ENCODE measurements around the gene PLPPR1. TPM values are rescaled to one million over a fixed set of nuclear protein-coding genes. Genes with fewer than 3 reads are reported as not detected.

PLPPR1 gene
- total RNA-seq, 1 donor from 2014 or later = 12.2 TPM

DNA sequence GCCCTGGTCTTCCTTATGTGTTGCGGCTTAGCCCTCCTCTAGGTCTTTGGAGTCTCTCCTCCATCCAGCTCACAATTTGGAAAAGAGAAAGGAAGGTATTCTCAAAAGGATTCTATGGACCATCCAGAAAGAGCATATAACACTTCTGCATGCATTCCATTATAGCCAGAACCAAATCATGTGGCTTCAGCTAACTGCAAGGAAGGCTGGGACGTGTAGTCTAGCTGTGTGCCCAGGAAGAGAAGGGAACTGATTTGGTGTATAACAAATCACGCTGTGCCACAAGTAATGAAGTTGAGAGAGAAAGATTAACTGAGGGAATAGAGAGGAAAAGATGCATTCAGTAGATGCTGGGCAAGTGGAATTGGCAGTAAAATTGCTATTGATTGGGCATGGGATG, 43.7 kb downstream of the PLPPR1 start:
- Mint-ChIP-seq H3K4me1 (ENCODE audit: low read depth) (no peaks in the 10 kb centered on the region), H3K4me3 (ENCODE audit: low read depth) (no peak overlapping the region), H3K27me3 (no peaks in the 10 kb centered on the region), H3K9me3 (ENCODE audit: low read depth) (no peaks in the 10 kb centered on the region), H3K36me3 (ENCODE audit: insufficient read depth) (no peaks in the 10 kb centered on the region), H3K27ac (no peak overlapping the region)
- no peak for TF ChIP-seq CTCF (IDR thresholded peaks at IDR 0.05; ENCODE audit: unreplicated experiment)
- DNase-seq (ENCODE audit: low spot score, unreplicated experiment) = no peak

- no peak for TF ChIP-seq CTCF (IDR thresholded peaks at IDR 0.05; ENCODE audit: unreplicated experiment)
- H3K4me1 Mint-ChIP-seq (ENCODE audit: low read depth) = no peaks in the 10 kb centered on the region
- no peak overlapping the region for H3K27ac Mint-ChIP-seq
- H3K36me3 Mint-ChIP-seq (ENCODE audit: insufficient read depth) = no peaks in the 10 kb centered on the region
- no peaks in the 10 kb centered on the region for H3K9me3 Mint-ChIP-seq (ENCODE audit: low read depth)
- no peak overlapping the region for H3K4me3 Mint-ChIP-seq (ENCODE audit: low read depth)
- DNase-seq (ENCODE audit: low spot score, unreplicated experiment) = no peak
- no peaks in the 10 kb centered on the region for H3K27me3 Mint-ChIP-seq
Observed at GRCh38 chr9:101073122-101073521, 44.6 kb downstream of the PLPPR1 start.

GRCh38 chr9:101081641-101082040, 53.1 kb downstream of the PLPPR1 start:
- Mint-ChIP-seq H3K4me3 (ENCODE audit: low read depth) (no peak overlapping the region), H3K36me3 (ENCODE audit: insufficient read depth) (no peaks in the 10 kb centered on the region), H3K27ac (no peak overlapping the region), H3K9me3 (ENCODE audit: low read depth) (no peaks in the 10 kb centered on the region), H3K4me1 (ENCODE audit: low read depth) (no peaks in the 10 kb centered on the region), H3K27me3 (no peaks in the 10 kb centered on the region)
- DNase-seq (ENCODE audit: low spot score, unreplicated experiment) = no peak
- TF ChIP-seq CTCF (IDR thresholded peaks at IDR 0.05; ENCODE audit: unreplicated experiment) = no peak

DNA sequence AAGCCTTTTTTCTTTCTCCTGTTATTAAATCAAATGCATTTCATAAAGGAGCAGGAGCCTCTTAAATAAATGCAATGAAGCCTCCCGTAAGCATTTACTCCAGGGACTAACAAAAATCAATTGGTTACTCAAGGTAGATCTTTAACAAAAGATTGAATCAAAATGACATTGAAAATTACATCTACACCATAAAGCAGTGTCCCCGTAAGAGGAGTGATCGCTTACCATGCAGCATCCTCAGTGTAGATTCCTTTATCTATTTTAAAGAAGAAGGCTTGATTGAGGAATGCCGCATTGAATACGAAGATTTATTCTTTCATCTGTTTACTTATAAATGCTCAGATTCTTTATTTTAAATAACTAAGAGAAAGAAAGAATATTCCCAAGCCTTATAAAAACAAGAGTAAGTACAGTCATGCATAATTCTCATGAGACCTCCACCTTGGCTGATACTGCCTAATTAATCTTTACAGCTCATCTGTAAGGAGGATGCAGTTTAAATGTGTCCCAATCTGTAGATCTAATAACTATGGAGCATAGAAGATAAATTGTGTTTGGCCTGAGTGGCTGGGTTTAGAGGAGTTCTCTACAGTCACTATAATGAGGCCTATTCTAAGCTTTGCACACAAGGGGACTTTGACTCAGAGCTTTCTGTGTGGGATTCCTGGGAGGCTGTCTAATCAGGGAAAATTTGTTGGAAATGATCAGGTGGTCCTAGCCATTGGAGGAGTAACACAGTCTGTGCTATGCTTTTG, 55.1 kb downstream of the PLPPR1 start:
- no peak overlapping the region for H3K27ac Mint-ChIP-seq
- no peak for TF ChIP-seq CTCF (IDR thresholded peaks at IDR 0.05; ENCODE audit: unreplicated experiment)
- peaks cover 3% of the 10 kb centered on the region for H3K4me1 Mint-ChIP-seq (ENCODE audit: low read depth)
- H3K36me3 Mint-ChIP-seq (ENCODE audit: insufficient read depth) = no peaks in the 10 kb centered on the region
- H3K4me3 Mint-ChIP-seq (ENCODE audit: low read depth) = no peak overlapping the region
- H3K9me3 Mint-ChIP-seq (ENCODE audit: low read depth) = no peaks in the 10 kb centered on the region
- no peaks in the 10 kb centered on the region for H3K27me3 Mint-ChIP-seq
- DNase-seq (ENCODE audit: low spot score, unreplicated experiment) = no peak

DNA sequence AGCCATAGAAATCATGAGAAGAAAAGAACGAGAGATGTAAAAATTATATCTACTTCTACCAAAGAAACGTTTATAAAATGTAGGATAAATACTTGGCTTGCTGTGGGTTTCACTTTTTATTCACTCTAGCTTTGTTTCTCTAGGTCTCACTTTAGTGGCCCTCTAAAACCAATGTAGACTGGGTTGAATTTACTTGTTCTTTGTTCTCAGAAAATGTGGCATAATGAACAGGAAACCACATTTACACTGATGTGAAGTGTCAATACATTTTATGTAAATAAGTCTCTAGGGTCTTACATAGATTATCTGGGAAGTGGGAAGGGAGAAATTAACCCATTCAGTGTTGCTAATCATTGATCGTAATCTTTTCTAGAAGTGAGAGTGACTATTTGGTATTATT, 58.9 kb downstream of the PLPPR1 start:
- no peaks in the 10 kb centered on the region for H3K27me3 Mint-ChIP-seq
- no peak overlapping the region for H3K4me3 Mint-ChIP-seq (ENCODE audit: low read depth)
- no peak overlapping the region for H3K27ac Mint-ChIP-seq
- DNase-seq (ENCODE audit: low spot score, unreplicated experiment) = no peak
- no peaks in the 10 kb centered on the region for H3K9me3 Mint-ChIP-seq (ENCODE audit: low read depth)
- no peaks in the 10 kb centered on the region for H3K36me3 Mint-ChIP-seq (ENCODE audit: insufficient read depth)
- H3K4me1 Mint-ChIP-seq (ENCODE audit: low read depth) = peaks cover 3% of the 10 kb centered on the region
- TF ChIP-seq CTCF (IDR thresholded peaks at IDR 0.05; ENCODE audit: unreplicated experiment) = no peak
